Right lobe of liver (tissue), 6 donors: ENCODE data around the gene CHMP3. TPM values are rescaled to one million over a fixed set of nuclear protein-coding genes. Genes with fewer than 3 reads are reported as not detected.

ENCODE experiments used
- ATAC-seq, 4 donors: fragments of 200-7000 bp; cut with Tn5 transposase; one replicate each; pipeline ENCODE4 v1.9.1; 2020; ENCODE audit warnings: mild to moderate bottlenecking in 4 of 4, moderate library complexity in 4 of 4
- DNase-seq, 3 donors: peaks; one replicate each; pipeline ENCODE4 v3.0.0-alpha.2; 2020
- H3K27ac ChIP-seq, 3 donors: fragments of 200-600 bp; one replicate each; pipeline ENCODE4 v1.8.0; 2022
- H3K27me3 ChIP-seq, 2 donors: fragments of 200-600 bp; one replicate each; pipeline ENCODE4 v1.8.0; 2022
- H3K36me3 ChIP-seq, 4 donors: fragments of 200-600 bp; sonication (generic) in 1 of 4; one replicate each; pipeline versions ENCODE4 v1.5.1 to v1.8.0; 2017 to 2022; ENCODE audit warnings: control low read depth in 1 of 4
- H3K4me1 ChIP-seq, 4 donors: fragments of 200-600 bp; sonication (generic) in 1 of 4; one replicate each; pipeline versions ENCODE4 v1.5.1 to v1.8.0; 2017 to 2022; ENCODE audit warnings: control low read depth in 1 of 4
- H3K4me3 ChIP-seq, 3 donors: fragments of 200-600 bp; one replicate each; pipeline ENCODE4 v1.8.0; 2022
- H3K9me3 ChIP-seq, 4 donors: fragments of 200-600 bp; sonication (generic) in 1 of 4; one replicate each; pipeline versions ENCODE4 v1.5.1 to v1.8.0; 2017 to 2022; ENCODE audit warnings: control low read depth in 1 of 4
- CTCF ChIP-seq, 4 donors: fragments of 200-600 bp in 3 of 4; fragments of 450-650 bp in 1 of 4; IDR thresholded peaks; one replicate each; pipeline versions ENCODE4 v1.5.1 to v1.8.0; 2016 to 2022; ENCODE audit warnings: antibody characterized with exemption in 4 of 4, mild to moderate bottlenecking in 2 of 4
- POLR2A ChIP-seq: fragments of 450-650 bp; IDR thresholded peaks from one replicate; pipeline ENCODE4 v1.6.1; 2017; ENCODE audit warnings: antibody characterized with exemption, mild to moderate bottlenecking
- WGBS: methylation state at CpG from one replicate; pipeline ENCODE4 v1.1.6; 2018; ENCODE audit warnings: low coverage, low lambda C conversion rate; ENCODE audit not compliant: insufficient coverage; ENCODE audit errors: missing lambda C conversion rate; 5-methylcytosine and 5-hydroxymethylcytosine counted together
- intact Hi-C, 2 donors: fragments of 100-400 bp; cut with DNase I; formaldehyde crosslinking; loops; one replicate each; pipeline versions ENCODE4 v1.11.2 to v1.14.1; 2022
- total RNA-seq, 6 experiments: library from RNA; depleted of rRNA in 2 of 6; stranded (reverse); fragments of >200 nt in 2 of 6; fragmentation: NEBNext Ultra II Directional in 3 of 6; extraction: Animal tissue kit (Norgen Biotek cat#: 25700) in 3 of 6; gene quantifications; one replicate each; pipeline versions ENCODE4 v1.1.0 to v1.2.4, GENCODE V29; 2016 to 2023
- donor health status: DM: no; HTN: yes; CAD: no.
- donor health status: DM: no; HTN: no; CAD: no.
- donor health status: DM: no; HTN: no; CAD: no.
- donor health status: DM: no; HTN: yes; CAD: no.
- donor health status: DM: no; HTN: yes; CAD: no.

The CHMP3 gene
- total RNA-seq, 6 experiments from 2014 or later = 16.2 to 29.3 (median 24.4) TPM

DNA sequence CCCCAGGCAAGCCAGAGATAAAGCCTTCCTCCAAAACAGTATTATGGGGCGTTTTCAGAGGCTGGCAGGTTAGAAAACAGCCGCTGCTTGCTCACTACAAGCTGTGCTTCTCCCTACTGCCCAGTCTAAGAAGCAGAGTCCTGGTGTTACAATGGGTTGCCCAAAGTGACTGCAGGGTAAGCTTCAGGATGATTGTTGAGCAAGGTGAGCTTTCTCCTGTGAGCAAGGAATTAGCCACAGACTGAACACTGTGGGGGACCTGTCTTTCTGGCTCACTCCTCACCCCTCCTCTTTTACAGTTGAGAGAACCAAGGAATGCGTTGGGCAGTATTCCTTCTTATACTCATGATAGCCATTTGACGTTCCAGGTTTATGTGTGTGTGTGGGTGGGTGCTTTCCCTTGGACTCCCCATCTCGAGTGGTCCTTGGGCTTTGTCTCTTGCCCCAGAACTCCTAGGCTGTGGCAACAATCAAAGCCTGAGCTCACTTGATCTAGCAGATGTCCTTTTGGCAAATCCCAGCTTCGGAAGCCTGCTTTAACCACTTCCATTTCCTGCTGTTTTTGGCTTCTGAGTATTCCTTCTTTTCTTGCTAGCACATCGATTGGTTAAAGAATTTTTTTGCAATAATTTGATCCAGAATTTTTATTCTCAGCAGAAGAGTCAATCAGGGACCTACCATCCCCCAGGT lies 74.5 kb downstream of the CHMP3 start:
- DNase-seq = no peak
- H3K36me3 ChIP-seq = peaks cover 0 to 77% (median 39%) of the 10 kb centered on the region in 4 donors
- H3K4me1 ChIP-seq = peaks cover 0 to 13% (median 0%) of the 10 kb centered on the region in 4 donors
- H3K27me3 ChIP-seq = no peaks in the 10 kb centered on the region
- intact Hi-C loops = no loop called here
- no peaks in the 10 kb centered on the region for H3K9me3 ChIP-seq
- TF ChIP-seq POLR2A (no peak), CTCF (IDR thresholded peaks at IDR 0.05) (no peak)
- 85% methylated on average over 3 of the region's 7 CpGs for WGBS
- no peak overlapping the region for H3K27ac ChIP-seq
- H3K4me3 ChIP-seq = no peak overlapping the region
- ATAC-seq = no peak

DNA sequence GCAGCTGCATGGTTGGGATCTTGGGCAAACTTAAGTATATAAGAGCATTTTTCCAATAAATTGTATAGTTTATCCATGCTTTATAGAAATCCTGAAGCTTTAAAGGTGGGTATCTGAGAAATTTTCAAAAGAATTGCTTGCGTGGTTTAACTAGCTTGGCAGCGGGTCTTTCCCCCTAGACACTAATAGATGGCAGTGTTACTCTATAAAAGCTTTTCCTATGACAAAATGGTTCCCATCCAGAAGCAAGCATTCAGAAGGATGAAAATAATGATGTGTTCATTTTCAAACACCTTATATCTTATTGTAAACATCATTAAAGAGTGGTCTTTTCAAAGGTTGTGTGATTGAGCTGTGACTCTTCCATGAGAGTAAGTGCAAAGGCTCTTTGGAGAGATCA lies 76.2 kb downstream of the CHMP3 start:
- DNase-seq = no peak
- Histone ChIP-seq H3K4me1 (peaks cover 0 to 9% (median under 1%) of the 10 kb centered on the region in 4 donors), H3K27me3 (no peaks in the 10 kb centered on the region), H3K27ac (no peak overlapping the region), H3K9me3 (no peaks in the 10 kb centered on the region), H3K4me3 (no peak overlapping the region), H3K36me3 (peaks cover 6 to 83% (median 47%) of the 10 kb centered on the region in 4 donors)
- peak in 1 of 4 donors; percentile 12 for TF ChIP-seq CTCF (IDR thresholded peaks at IDR 0.05)
- no peak for TF ChIP-seq POLR2A
- 100% methylated on average over 2 of the region's 2 CpGs for WGBS
- intact Hi-C loops = no loop called here
- ATAC-seq = no peak

GRCh38 chr2:86485802-86486201 lies 77.4 kb downstream of the CHMP3 start:
- intact Hi-C loops = no loop called here

DNA sequence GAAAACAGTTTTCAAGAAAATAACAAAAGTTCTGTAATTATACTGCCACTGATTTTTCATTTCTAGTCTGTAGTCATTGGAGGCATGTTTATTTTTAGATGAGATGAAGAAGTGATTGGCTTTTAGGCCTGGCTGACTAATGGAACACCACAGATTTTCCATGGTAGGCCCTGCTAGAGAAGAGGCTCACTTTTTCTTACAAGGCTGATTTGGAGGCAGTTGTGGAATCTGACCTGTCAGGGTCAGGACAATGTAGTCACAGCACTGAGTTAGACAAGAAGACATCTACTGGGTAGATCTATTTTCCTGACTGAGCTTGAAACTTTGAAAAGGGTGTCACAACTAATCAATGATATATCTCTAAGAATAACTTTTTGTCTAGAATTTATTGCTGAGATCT lies 78.1 kb downstream of the CHMP3 start:
- Histone ChIP-seq H3K4me1 (peaks cover 0 to 2% (median 0%) of the 10 kb centered on the region in 4 donors), H3K36me3 (peaks cover 8 to 83% (median 44%) of the 10 kb centered on the region in 4 donors), H3K4me3 (no peak overlapping the region), H3K27me3 (no peaks in the 10 kb centered on the region), H3K9me3 (no peaks in the 10 kb centered on the region), H3K27ac (no peak overlapping the region)
- TF ChIP-seq CTCF (IDR thresholded peaks at IDR 0.05) (no peak), POLR2A (no peak)
- no peak for ATAC-seq
- DNase-seq = no peak
- intact Hi-C loops = no loop called here

More at GRCh38 chr2:86485802-86486201, 77.4 kb downstream of the CHMP3 start:
- no peaks in the 10 kb centered on the region for H3K27me3 ChIP-seq
- 85% methylated on average over 3 of the region's 3 CpGs for WGBS
- no peak for ATAC-seq
- no peak for DNase-seq
- TF ChIP-seq CTCF (IDR thresholded peaks at IDR 0.05) (no peak), POLR2A (no peak)
- no peak overlapping the region for H3K27ac ChIP-seq
- H3K4me3 ChIP-seq = no peak overlapping the region
- H3K4me1 ChIP-seq = peaks cover 0 to 2% (median 0%) of the 10 kb centered on the region in 4 donors
- H3K36me3 ChIP-seq = peaks cover 8 to 83% (median 46%) of the 10 kb centered on the region in 4 donors
- no peaks in the 10 kb centered on the region for H3K9me3 ChIP-seq
